Hypothalamus (tissue), 51 donors: ENCODE results near the gene SLC6A19.
"Not testable (repeated sequence)": the region's sequence is repeated elsewhere in the genome, so short reads cannot be mapped to it uniquely, and the experiment has no call there.

Source experiments
- DNase-seq, 51 donors: peaks; one replicate each; lab custom pipeline; 2025; lab: John Stamatoyannopoulos, UW

Gene SLC6A19

DNA sequence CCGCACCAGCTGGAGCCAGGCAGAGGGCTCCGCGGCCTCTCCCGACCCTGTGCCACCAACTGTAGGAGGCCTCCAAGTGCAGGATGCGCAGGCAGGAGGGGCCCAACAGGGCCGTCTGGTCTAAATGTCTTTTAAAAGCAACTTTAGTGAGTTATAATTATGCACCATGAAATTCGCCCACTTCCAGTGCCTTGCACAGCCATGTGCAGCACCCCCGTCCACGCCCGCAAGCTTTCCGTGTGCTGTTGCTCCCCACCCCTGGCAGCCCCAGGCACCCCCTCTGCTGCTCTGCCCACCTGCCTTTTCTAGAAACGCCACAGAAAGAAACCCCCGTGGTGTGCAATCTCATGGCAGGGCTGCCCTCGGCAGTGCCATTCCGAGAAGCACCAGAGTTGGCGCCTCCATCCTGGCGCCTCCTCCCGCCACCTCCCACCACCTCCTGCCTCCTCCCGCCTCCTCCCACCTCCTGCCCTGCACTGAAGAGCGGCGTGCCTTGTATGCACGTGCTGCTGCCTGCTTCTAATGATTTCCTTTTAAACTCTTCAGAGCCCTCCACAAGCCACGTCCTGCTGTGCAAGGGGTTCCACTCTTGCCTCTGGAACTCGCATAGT is 16.3 kb downstream of the SLC6A19 start:
- DNase-seq = no peak

DNA sequence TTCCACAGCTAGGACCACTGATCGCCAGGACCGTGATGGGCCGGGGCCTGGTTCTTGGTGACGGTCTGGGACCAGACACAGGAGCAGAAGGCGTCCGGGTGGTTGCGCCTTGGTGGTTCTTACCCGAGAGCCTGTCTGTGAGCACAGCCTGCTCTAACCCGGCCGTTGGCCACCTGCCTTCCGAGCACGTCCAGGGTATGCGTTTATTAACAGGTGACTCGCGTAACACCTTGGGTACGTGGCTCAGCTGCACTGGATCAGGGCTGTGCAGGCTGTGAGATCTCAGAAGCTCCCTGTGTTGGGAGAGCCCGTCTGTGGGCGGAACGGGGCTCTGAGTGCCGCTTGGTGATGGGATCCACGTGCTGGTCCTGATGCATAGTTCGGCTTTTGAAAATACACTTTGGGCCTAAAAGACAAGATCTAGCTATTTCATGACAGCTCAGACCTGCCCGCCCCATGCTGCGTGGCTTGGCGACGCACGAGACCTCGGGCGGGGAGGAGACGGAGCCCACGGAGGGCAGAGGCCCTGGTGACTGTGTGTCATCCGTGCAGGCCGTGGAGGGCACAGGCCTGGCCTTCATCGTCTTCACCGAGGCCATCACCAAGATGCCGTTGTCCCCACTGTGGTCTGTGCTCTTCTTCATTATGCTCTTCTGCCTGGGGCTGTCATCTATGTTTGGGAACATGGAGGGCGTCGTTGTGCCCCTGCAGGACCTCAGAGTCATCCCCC is 17.1 kb downstream of the SLC6A19 start:
- DNase-seq = no peak

DNA sequence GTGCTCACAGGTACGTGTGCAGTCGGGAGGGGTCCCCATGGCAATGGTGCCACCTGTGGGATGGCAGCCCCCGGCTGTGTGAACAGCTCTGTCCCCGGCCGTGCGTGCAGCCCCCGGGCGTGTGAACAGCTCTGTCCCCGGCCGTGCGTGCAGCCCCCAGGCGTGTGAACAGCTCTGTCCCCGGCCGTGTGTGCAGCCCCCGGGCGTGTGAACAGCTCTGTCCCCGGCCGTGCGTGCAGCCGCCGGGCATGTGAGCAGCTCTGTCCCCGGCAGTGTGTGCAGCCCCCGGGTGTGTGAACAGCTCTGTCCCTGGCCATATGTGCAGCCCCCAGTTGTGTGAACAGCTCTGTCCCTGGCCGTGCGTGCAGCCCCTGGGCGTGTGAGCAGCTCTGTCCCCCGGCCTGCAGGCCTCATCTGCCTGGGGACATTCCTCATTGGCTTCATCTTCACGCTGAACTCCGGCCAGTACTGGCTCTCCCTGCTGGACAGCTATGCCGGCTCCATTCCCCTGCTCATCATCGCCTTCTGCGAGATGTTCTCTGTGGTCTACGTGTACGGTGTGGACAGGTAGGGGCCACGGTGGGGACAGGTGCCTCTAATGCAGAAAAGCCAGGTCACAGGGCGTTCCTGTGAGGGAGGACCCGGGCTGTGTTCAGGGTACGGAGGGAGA is 17.8 kb downstream of the SLC6A19 start:
- no peak for DNase-seq

DNA sequence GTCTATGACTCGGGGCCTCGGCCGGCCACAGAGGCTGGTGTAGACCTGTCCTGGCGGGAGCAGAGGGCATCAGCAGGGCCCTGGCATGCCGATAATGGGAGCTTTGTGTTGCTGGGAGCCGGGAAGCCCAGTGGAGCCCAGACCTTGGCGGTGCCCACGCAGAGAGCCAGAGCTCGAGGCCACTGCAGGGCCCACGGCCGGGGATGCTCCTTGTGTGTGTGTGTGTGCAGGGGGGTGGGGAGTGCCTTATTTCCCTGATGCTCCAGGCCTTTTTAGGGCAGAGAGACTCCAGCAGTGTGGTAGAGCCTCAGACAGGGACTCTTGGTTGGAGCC is 18.3 kb downstream of the SLC6A19 start:
- DNase-seq = no peak

DNA sequence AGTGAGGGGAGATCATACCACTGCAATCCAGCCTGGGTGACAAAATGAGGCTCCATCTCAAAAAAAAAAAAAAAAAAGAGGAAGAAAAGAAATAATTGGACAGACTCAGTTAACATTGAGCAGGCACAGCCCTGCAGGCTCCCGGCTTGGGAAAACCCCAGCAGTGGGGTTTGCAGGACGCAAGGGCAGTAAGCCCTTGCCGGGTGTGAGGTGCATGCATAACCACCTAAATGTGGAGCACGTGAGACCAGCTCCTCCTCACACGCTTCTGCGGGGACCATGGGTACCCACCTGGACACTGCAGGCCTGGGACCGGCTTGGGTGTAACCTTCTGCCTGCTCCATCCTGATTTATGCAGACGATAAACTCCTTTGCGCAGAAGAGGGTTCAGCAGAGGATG is 19.0 kb downstream of the SLC6A19 start:
- DNase-seq = no peak

DNA sequence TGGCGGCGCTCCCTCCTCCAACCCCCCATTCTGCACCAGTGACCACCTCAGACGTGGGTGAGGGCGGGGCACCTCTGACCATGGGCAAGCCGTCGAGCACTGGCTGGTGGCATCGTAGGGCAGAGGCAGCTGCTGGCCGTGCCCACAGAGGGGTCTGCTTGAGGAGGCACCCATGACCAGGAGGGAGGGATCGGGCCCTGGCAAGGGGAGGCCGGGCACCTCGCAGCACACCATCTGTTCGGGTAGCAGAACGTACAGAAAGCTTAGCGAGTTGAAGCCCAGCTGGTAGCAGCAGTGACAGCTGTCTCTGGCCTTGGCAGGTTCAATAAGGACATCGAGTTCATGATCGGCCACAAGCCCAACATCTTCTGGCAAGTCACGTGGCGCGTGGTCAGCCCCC is 19.4 kb downstream of the SLC6A19 start:
- no peak for DNase-seq

DNA sequence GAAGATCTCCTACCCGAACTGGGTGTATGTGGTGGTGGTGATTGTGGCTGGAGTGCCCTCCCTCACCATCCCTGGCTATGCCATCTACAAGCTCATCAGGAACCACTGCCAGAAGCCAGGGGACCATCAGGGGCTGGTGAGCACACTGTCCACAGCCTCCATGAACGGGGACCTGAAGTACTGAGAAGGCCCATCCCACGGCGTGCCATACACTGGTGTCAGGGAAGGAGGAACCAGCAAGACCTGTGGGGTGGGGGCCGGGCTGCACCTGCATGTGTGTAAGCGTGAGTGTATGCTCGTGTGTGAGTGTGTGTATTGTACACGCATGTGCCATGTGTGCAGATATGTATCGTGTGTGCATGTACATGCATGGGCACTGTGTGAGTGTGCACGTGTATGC is 20.3 kb downstream of the SLC6A19 start:
- no peak for DNase-seq

DNA sequence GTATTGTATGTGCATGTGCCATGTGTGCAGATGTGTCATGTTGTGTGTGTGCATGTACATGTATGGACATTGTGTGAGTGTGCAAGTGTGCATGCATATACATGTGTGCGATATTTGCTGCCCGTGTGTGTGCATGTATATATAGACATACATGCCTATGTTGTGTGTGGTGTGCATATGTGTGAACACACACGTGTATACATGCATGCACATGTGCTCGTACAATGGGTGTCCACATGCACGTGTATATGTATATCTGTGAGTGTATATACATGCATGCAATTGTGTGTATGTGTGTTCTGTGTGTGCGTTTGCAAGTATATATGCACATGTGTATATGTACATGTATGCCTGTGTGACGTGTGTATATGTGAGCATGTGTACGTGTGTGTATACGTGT is 20.8 kb downstream of the SLC6A19 start:
- DNase-seq = no peak

DNA sequence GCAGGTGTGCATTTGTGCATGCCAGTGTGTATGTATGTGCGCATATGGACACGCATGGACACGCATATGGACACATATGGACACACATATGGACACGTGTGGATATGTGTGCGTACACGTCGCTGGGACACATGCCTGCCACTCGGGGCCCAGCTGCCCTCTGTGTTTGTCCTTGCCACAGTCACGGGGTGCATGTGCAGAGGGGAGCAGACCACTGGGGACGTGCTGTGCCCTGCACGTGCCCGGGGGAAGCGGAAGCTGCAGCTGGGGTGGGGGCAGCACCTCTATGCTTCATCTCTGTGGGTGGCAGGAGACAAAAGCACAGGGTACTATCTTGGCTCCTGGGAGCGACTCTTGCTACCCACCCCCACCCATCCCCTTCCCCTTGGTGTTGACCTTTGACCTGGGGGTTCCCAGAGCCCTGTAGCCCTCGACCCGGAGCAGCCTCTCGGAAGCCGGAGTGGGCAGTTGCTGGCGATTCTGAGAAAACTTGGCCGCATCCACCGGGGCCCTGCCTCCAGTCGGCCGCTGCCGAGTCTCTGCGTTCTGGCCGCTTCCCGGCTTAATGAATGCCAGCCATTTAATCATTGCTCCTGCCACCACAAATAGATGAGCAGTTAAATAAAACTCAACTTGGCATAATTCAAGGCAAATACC is 21.4 kb downstream of the SLC6A19 start:
- DNase-seq = no peak

DNA sequence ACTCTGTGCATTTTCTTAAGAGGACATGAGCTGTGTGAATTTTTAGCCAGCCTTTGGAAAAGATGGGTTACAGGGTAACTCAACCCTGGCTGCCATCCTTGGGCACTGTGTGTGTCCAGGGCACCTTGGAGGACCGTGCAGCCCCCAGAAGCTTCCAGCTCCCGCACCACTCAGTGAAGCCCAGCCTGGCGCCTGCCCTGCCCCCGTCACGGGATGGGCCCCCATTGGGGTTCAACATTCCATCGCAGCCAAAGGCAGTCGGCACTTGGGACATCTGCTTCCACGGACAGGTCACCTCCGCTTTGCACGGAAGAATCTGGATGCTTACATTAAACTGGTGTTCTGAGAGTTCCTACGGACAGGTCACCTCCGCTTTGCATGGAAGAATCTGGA is 21.9 kb downstream of the SLC6A19 start:
- no peak for DNase-seq

DNA sequence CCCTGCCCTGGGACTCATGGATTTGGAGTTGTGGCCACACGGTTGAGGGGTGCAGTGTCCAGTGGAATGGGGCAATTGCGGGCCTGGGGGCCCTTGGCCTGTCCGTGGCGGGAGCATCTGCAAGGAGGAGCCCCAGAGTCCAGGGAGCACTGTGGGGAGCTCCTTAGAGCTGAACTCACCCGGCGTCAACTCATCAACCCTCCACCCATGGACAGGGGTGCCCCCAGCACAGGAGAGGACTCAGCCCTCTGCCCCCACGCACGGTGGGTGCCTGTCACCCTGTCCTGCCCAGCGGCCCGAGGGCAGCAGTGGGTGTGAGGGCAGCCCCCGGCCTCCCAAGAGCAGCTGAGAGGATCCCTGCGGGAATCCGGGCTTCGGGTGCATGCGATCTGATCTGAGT is 23.2 kb downstream of the SLC6A19 start:
- no peak for DNase-seq

DNA sequence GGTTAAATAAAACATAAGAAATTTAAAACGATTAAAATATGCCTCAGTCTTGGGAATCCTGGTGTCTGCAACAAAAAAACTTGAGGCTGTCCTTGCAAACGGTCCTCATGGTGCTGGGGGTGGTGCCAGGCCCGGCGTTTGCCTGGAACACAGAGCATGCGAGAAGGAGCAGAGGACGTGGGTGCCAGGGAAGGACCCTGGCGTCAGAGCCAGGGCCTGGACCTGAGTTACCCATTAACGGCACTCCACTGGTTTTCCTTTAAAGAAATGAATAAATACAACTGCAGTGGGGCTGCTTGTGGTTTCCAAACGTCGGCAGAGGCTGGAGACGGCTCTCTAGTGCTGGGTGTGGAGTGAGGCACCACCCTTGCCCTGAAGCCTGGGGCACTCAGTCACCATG is 23.7 kb downstream of the SLC6A19 start, which contains the start of gene SLC6A18:
SLC6A18 (plus strand) TSS at position 301 of the 400 bp plus-strand sequence; CDS start at position 398, 97 bp downstream.
- no peak for DNase-seq

DNA sequence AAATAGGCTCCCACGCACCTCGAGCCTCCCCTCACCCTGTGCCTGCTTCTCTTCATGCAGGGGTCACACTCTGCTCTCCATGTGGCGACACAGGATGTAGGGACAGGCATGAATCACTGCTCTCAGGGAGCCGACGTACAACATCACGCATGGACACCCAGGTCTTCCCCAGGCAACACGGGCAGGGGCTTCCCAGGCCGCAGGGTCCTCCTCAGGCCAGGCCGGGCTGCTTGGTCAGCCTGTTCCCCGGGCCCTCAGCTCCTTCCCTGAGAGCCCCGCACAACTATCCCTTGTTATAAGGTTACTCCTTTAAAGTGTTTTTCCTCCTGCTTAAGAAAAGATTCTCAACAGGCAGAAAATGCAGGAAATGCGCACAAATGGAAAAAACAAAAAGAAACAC is 24.8 kb downstream of the SLC6A19 start:
- DNase-seq = no peak

DNA sequence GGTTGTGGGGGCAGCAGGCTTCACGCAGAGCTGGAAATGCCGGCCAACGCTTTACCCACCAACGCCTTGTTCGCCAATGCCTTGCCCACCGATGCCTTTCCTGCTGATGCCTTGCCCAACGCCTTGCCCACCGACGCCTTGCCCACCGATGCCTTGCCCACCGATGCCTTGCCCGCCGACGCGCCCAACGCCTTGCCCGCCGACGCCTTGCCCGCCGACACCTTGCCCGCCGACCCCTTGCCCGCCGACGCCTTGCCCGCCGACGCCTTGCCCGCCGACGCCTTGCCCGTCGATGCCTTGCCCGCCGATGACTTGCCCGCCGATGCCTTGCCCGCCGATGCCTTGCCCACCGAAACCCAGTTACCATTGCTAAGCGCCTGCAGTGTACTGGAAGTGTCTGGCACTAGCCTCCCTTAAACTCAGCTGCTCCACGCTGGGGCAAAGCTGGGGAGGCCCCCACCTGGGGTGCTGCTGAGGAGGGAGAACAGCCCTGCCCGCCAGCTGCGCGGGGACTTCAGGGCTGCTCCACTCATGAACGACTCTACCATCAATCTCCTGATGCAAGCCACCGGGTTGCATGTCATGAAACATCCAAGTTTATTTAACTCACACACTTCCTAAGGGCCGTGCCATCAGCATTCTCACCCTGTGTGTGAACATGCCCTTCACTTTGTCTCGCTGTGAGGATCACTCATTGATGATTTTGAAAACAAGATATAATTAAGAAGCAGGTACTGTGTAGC is 25.6 kb downstream of the SLC6A19 start:
- no peak for DNase-seq

DNA sequence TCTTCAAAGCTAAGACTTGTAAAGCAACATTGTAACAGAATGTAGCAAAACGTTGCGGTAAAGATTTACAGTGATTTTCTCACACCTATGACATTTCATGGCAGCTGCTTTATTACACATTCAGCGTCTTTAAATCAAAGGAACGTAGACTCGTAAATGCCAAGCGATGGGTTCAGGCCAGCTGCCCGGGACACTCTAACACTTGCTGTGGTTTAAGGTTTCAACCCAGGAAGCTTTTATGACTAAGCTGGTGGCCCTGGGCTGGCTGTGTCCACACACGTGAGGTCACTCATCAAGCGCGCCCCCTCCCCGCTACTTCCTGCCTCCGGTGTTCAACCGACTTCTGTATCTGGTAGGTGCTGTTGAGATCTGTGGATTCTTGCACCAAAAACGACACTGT is 26.3 kb downstream of the SLC6A19 start:
- no peak for DNase-seq

DNA sequence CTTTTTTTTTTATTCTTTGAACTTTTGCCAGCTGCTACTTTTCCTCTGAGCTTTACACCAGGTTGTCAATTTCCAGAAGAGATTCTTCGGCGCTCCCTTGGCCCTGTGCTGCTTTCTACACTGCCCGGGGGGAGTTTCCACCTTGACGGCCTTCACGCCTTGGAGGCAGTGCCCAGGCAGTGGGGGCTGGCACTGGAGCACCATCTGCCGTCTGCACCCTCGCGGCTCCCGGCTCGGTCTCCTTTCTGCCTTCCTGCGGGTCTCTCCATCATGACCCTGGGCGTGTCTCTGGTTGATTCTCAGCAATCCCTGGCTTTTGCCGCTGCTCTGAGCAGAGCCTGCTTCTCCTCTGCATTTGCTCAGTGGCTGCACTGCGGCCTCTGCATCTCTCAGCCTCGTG is 26.7 kb downstream of the SLC6A19 start:
- DNase-seq = no peak

DNA sequence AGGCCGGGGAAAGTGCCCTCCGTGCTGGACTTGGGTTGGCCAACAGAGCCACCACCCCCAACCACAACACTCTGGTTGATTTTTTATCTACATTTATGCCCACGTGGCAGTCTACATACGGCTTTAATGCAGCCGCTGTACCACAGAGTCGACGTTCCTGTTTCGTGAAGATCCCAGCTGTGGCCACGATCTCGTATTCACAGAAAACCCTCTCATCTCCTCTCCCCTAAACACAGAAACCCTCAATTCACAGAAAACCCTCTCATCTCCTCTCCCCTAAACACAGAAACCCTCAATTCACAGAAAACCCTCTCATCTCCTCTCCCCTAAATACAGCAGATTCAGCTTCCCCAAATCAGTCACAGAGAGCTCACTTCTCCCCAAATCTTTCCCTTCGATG is 27.6 kb downstream of the SLC6A19 start:
- DNase-seq = not testable (repeated sequence)

DNA sequence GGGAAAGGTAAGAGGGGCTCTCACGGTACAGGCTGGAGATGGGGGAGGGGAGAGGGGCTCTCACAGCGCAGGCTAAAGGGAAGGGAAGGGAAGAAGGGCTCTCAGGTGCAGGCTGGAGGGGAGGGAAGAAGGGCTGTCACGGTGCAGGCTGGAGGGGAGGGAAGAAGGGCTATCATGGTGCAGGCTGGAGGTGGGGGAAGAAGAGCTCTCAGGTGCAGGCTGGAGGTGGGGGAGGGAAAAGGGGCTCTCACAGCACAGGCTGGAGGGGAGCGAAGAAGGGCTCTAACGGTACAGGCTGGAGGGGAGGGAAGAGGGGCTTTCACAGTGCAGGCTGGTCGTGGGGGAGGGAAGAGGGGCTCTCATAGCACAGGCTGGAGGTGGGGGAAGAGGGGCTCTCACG is 28.4 kb downstream of the SLC6A19 start:
- no peak for DNase-seq

DNA sequence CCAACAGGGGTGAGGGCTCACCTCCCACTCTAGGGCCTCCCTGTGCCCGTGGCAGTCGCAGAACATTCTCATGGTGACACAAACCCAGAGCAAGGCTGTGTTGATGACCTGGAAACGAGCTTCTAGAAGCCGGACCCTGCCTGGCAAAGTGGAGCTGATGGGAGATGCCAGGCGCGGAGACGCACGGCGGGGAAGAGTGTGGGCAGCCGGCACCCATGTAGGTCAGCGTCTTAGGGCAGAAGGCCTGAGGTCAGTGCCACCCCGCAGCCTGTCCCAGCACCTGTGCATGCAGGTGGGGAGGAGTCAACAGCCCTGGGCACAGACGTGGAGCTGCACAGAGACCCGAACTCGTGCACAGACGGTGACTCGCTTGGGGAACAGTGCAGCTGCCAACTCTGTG is 29.2 kb downstream of the SLC6A19 start:
- DNase-seq = no peak

DNA sequence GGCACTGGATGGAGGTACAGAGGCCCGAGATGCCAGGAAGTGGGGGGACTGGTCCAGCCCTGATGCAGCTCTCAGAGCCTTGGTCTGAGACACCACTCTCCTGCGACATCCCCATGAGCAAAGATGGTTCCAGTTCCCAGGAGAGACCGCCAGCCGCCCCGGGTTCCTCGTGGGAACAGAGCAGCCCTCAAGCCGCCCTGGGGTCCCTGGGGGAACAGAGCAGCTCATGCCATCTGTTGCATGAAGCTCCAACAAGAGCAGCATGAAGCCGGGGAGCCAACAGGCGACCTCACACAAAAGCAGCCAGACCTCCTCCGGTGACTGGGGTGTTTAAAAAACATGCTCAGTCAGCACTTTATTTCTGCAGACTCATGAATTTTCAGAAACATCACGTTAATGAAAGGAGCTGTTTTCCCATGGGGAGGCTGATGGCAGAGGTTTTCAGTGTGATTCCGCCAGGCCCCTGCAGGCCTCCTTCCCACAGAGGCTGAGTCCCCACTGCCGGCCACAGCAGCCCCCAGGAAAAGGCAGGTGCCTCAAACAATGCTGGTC is 30.0 kb downstream of the SLC6A19 start:
- no peak for DNase-seq

DNA sequence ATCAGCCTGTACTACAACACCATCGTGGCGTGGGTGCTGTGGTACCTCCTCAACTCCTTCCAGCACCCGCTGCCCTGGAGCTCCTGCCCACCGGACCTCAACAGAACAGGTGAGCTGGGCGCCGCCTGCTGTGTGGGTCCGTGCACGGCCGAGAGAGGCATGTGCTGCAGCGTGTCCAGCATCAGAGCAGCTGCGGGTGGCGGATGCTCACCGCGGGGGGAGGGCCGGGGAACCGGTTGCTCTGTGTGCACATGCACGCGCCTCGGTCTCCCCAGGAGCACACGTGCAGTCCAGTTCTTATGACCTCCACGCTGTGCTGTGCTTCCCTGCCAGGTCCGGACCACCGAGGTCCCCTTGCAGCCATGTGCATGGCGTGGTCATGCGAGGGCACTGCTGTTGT is 31.4 kb downstream of the SLC6A19 start:
- DNase-seq = no peak
